MCF 10A (cell line): ENCODE measurements around the gene TXK. TPM values are rescaled to one million over a fixed set of nuclear protein-coding genes. Genes with fewer than 3 reads are reported as not detected.

Experiments
- BruUV-seq: library from RNA; stranded (reverse); fragments of 400-500 nt; replicated peaks from 2 replicates; lab custom pipeline; 2021; lab: Mats Ljungman, UMichigan
- CTCF ChIA-PET: fragments of 300-600 bp; sonication (Branson Sonifier 250); formaldehyde crosslinking; extraction: SDS; loops from one replicate; lab custom pipeline; 2021; ENCODE audit warnings: antibody characterized with exemption, inconsistent platforms; lab: Yijun Ruan, JAX
- POLR2A ChIA-PET: fragments of 300-600, 350-650 bp; sonication (Branson Sonifier 250); formaldehyde crosslinking; extraction: SDS; loops from one replicate; lab custom pipeline; 2020; ENCODE audit warnings: antibody characterized with exemption, inconsistent platforms; lab: Yijun Ruan, JAX
- DNase-seq: peaks from one replicate; pipeline ENCODE4 v3.0.0-alpha.2; 2018; ENCODE audit not compliant: unreplicated experiment
- H3K27ac Mint-ChIP-seq: one replicate; pipeline ENCODE4 v1.8.0; 2022; ENCODE audit warnings: mild to moderate bottlenecking, low read depth, mixed read lengths; ENCODE audit not compliant: unreplicated experiment
- H3K27me3 Mint-ChIP-seq: one replicate; pipeline ENCODE4 v1.8.0; 2022; ENCODE audit warnings: mixed read lengths; ENCODE audit not compliant: insufficient read depth, unreplicated experiment
- H3K36me3 Mint-ChIP-seq: one replicate; pipeline ENCODE4 v1.8.0; 2022; ENCODE audit warnings: mild to moderate bottlenecking, moderate library complexity, mixed read lengths; ENCODE audit not compliant: insufficient read depth, unreplicated experiment
- H3K4me1 Mint-ChIP-seq: one replicate; pipeline ENCODE4 v1.8.0; 2022; ENCODE audit warnings: mixed read lengths; ENCODE audit not compliant: insufficient read depth, unreplicated experiment
- H3K4me3 Mint-ChIP-seq: one replicate; pipeline ENCODE4 v1.8.0; 2022; ENCODE audit warnings: mild to moderate bottlenecking, moderate library complexity, mixed read lengths; ENCODE audit not compliant: unreplicated experiment
- H3K9me3 Mint-ChIP-seq: one replicate; pipeline ENCODE4 v1.8.0; 2022; ENCODE audit warnings: mixed read lengths; ENCODE audit not compliant: unreplicated experiment
- CTCF ChIP-seq: fragments of 200-600 bp; IDR thresholded peaks from one replicate; pipeline ENCODE4 v1.8.0; 2022; ENCODE audit warnings: antibody characterized with exemption, mild to moderate bottlenecking; ENCODE audit not compliant: unreplicated experiment
- intact Hi-C: fragments of 100-400 bp; cut with micrococcal nuclease; formaldehyde crosslinking; loops from 2 replicates; pipeline ENCODE4 v1.14.1; 2022
- total RNA-seq: library from RNA; stranded (reverse); gene quantifications from 2 replicates; pipeline ENCODE4 v1.2.3, GENCODE V29; 2022

Gene TXK
- total RNA-seq, 1 experiment from 2014 or later, result not detected

GRCh38 chr4:48121180-48121579 lies 12.9 kb downstream of the TXK start:
- no peaks in the 10 kb centered on the region for H3K9me3 Mint-ChIP-seq
- H3K4me1 Mint-ChIP-seq, result no peaks in the 10 kb centered on the region
- CTCF ChIA-PET, result no interaction called here
- H3K27ac Mint-ChIP-seq, result no peak overlapping the region
- TF ChIP-seq CTCF, result no peak
- no TSS peak for BruUV-seq
- no peak overlapping the region for H3K4me3 Mint-ChIP-seq
- intact Hi-C loops, result no loop called here
- no peaks in the 10 kb centered on the region for H3K36me3 Mint-ChIP-seq
- no peaks in the 10 kb centered on the region for H3K27me3 Mint-ChIP-seq
- DNase-seq, result no peak
- POLR2A ChIA-PET, result no interaction called here

GRCh38 chr4:48120132-48120531 lies 13.9 kb downstream of the TXK start:
- POLR2A ChIA-PET, result no interaction called here
- no TSS peak for BruUV-seq
- Mint-ChIP-seq H3K4me1 (no peaks in the 10 kb centered on the region), H3K4me3 (no peak overlapping the region), H3K9me3 (no peaks in the 10 kb centered on the region), H3K27me3 (no peaks in the 10 kb centered on the region), H3K36me3 (no peaks in the 10 kb centered on the region), H3K27ac (no peak overlapping the region)
- no peak for TF ChIP-seq CTCF
- CTCF ChIA-PET, result interaction anchor here (0.5 to 0.7 kb wide), 4 partner anchors 14 to 848 kb away, joined by 3 to 5 read pairs (median 3); no protein-coding TSS in a partner anchor
- intact Hi-C loops, result no loop called here
- DNase-seq, result no peak

GRCh38 chr4:48119646-48120045 lies 14.4 kb downstream of the TXK start:
- intact Hi-C loops, result no loop called here
- H3K4me1 Mint-ChIP-seq, result no peaks in the 10 kb centered on the region
- H3K27me3 Mint-ChIP-seq, result no peaks in the 10 kb centered on the region
- H3K9me3 Mint-ChIP-seq, result no peaks in the 10 kb centered on the region
- DNase-seq, result no peak
- no TSS peak for BruUV-seq
- H3K4me3 Mint-ChIP-seq, result no peak overlapping the region
- ChIA-PET POLR2A (no interaction called here), CTCF (interaction anchor here (0.5 to 0.7 kb wide), 4 partner anchors 14 to 633 kb away, joined by 3 to 5 read pairs (median 3); no protein-coding TSS in a partner anchor)
- no peaks in the 10 kb centered on the region for H3K36me3 Mint-ChIP-seq
- H3K27ac Mint-ChIP-seq, result no peak overlapping the region
- no peak for TF ChIP-seq CTCF

- intact Hi-C loops, result no loop called here
- H3K4me3 Mint-ChIP-seq, result no peak overlapping the region
- DNase-seq, result no peak
- no peaks in the 10 kb centered on the region for H3K4me1 Mint-ChIP-seq
- no peaks in the 10 kb centered on the region for H3K9me3 Mint-ChIP-seq
- no TSS peak for BruUV-seq
- no peak for TF ChIP-seq CTCF
- H3K27ac Mint-ChIP-seq, result no peak overlapping the region
- ChIA-PET CTCF (interaction anchor here (0.6 to 2.0 kb wide), 3 partner anchors 9 to 20 kb away, joined by 4 to 12 read pairs (median 5); no protein-coding TSS in a partner anchor), POLR2A (no interaction called here)
- H3K36me3 Mint-ChIP-seq, result no peaks in the 10 kb centered on the region
- no peaks in the 10 kb centered on the region for H3K27me3 Mint-ChIP-seq
Measured at GRCh38 chr4:48118081-48118480, 16.0 kb downstream of the TXK start.
